HG03095 (cell line): ENCODE results near the gene LAMP5.

Experiments used
- ATAC-seq: cut with Tn5 transposase; IDR thresholded peaks from one replicate; pipeline ENCODE4 v1.9.1; 2021; ENCODE audit warnings: moderate library complexity; ENCODE audit not compliant: unreplicated experiment

LAMP5 gene

DNA sequence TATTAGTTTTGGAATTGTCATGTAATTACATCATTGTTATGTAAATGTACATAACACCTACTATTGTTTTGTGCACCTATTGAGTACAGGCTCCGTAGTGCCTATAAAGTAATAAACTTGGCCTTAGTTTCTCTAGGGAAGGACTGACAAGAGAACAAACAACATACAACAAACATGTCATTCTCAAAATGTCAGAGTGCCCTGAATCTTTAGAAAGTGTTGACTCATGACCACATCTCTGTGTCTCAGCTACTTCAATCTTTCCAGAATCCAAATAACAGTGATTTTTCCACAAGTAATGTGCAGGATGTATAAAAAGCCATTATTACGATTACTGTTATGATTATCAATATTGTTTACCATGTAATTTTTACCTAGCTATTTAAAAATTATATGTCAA, 17.2 kb downstream of the LAMP5 start:
- no peak for ATAC-seq

DNA sequence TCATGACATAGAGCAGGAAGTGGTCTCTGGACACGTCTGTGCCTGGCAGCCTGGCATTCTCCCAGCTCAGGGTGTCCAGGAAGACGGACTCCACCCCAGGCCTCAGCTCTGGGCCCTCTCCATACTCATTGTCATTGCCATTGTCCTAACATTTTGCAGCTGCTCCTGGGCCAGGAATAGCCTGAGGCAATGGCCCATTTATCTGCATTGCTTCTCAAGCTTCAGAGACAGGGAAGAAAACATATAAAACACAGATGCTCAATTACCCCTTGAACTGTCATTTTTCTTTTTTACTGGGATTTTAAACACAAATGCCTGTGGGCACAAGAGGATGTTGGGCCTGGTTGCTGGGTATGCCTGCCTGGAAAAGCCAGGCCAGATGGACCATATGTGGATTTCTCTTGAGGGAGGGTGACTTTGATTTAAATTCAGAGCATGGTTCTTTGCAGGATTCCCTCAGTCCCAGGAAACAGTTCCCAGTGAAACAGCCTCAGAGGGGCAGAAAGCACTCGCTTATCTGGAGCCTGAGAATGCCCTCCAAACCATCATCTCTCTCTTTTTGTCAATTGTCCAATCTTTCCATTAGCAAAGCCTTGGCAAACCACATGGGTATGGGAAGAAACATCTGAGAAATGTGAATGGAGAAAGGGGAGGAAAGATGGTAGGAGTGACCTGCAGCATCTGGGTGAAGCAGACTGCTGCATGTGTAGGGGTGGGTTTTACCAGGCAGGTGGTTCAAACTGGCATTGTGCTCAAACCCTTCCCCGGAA, 17.9 kb downstream of the LAMP5 start:
- no peak for ATAC-seq

DNA sequence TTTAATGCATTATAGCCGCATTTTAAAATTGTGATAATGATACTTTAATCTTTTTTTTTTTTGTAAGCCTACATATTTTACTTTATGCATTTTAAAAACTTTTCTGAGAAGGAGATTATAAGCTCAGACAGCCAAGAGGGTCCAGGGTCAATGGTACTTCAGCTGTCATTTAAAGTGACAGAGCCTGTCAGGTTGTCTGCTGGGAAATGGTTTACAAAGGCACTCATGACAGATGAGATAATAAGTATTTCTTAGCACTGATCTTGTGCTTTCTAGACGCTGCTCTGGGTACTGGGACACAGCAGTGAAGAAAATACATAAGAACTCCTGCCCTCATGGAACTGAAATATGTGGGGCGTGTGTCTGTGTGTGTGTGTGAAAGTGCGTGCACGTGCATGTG, 19.6 kb downstream of the LAMP5 start:
- no peak for ATAC-seq

DNA sequence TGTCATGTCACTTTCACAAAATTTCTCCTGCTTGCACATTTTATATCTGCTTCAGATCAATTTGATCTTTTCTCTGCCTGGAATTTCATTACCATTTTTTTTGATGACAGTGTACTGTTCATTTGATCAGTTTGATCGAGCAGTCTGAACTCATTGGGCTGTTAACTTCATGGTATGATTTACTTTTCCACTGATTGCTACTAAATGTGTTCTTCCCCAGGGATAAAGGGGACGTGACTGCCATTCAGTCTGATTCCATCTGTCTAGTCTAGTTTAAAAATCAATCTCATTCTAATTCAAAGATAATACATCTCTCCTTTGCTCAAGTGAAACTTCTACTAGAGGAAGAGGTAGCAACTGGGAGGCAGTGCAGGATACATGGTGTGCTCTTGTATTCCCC, 21.1 kb downstream of the LAMP5 start:
- ATAC-seq = no peak

DNA sequence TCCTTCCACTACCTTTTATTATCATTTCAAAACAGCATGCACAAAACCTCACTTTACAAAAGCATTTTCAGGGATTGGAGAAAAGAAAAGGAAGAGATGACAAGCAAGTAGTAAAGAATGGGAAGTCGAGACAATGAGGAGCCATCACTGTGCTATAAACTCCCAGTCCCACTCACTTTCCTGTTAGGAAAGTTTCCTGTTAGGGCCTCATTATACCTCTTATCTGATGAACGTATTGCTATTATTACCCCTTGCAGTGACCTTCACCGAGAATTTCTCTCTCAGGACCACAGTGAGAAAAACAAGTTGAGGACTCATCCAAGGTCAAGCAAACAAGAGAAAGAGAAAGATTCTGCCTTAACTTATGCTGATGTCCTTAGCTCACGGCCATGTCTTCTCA, 28.8 kb downstream of the LAMP5 start:
- ATAC-seq = no peak

DNA sequence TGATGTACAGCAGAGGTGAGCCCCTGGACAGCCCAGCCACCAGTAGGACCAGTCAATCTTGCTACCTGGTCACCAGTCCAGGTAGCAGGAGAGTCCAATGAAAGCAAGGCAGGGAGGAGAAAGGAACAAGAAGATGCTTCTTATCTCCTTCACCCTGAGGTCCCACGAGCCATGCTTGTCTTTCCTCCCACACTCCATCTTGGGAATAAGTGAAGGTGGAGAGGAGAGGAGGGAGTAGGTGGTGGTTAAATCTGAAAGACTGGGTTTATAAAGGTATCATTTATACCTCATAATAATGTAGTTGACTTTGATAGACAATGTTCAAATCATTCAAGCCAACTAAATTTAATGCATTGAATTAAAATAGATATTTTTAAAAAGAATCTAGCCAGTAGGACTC, 35.9 kb downstream of the LAMP5 start:
- ATAC-seq = no peak

DNA sequence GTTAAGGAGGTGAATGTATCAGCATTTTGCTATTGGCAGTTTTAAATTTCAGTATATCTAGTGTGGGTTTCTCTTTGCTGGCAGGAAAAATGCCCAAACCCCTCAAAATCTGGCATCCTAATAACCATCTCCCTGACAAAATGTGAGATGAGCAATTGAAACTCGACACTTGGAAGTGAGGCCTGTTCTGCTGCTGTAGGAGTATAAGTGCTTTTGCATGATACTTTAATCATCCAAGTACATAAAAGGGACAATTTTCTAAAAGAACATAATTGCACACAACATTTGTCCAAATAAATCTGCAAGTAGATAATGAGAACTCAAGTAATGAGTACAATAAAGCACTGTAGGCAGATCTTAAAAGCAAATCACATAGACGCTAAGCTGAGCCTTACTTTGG, 36.5 kb downstream of the LAMP5 start:
- ATAC-seq = no peak

DNA sequence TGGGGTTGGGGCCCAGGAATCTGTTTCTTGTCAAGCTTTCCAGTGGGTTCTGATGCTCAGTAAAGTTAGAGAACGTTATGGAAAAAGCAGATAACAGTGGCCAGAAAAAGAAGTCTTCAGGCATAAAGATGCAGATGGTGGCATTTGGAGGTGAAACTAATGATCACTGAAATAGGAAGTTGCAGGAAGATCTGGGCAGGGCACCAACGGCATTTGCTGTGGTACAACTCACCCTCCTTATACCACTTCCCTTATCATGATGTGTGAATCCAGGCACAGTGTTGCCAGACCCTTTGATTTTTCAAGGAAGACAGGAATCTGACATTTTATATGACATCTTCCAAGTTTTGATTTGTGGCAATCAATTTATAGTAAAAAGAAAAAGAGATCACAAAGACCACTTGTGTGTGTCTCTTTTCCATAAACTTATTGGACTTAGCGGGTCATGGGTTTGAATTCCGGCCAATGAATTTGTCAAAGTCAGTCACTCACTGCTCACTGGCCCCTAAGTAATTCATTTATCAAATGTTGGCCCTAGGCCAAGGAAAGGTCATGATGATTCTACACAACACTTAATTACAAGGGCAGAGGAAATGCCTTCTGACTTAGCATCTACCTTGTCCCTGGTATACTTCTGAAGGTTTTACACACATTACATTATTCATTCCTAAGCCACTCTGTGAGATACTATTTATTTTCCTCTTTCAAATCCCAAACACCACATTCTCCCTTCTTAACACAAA, 37.6 kb downstream of the LAMP5 start:
- ATAC-seq = no peak

DNA sequence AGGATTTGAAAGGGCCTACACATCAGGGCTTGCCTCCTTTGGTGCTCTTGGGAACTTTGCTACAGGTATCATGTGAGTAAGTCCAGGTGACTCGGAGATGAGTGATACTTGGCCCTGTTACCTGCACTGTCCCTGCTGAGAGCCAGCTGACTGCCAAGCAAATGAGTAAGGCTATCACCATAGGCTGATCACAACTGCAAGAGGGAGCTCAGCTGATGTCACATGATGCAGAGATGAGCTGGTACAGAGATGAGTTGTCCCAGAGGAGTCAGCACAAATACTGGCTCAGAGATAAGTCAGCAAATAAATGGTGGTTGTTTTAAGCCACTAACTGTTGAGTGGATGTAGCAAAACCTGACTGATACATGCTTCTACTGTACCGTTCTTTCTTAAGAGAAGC, 41.4 kb downstream of the LAMP5 start:
- ATAC-seq = no peak

DNA sequence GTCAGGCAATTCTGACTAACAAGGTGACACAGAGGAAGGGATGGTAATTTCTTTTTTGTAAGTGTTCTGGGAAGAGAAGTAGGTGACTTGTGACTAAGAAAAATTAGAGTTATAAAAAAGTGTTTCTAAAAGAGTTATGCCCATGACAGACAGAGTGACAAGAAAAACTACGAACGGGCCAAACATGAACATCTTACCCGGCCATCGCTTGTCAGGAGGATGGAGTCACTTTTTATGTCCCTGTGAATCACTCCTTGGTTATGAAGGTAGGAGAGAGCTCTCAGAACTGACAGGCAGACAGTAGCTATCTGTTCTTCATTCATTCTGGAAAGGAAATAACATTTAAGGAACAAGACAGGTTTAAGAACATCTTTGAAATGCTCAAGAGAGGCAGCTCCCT, 43.0 kb downstream of the LAMP5 start:
- ATAC-seq = no peak

DNA sequence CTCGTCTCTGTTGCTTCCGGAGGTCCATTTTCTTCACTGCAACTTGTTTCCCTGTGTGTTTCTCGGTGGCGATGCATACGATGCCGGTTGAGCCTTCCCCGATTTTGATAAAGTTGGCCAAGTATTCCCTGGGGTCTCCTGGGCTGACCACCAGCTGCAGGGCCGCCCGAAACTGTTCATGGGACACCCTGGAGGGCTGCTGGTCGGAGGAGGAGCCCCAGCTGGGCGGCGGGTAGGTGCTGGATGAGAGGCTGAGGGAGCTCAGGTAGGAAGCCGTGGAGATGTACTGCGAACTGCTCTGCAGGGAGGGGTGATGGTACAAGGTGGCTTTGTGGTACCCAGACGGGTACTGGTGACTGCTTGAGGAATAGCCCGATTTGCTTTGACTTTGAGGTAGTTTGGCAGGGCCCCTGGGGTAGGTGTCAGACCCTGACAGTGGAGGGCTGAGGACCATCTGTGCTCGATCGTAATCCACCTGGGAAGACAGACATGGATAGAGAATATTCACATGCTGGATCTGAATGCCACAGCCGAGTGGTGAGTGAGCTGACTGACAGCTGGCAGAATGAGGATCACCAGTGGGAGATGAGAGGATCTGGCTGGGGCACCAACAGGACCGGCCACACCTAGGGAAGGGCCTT, 51.6 kb downstream of the LAMP5 start:
- no peak for ATAC-seq

DNA sequence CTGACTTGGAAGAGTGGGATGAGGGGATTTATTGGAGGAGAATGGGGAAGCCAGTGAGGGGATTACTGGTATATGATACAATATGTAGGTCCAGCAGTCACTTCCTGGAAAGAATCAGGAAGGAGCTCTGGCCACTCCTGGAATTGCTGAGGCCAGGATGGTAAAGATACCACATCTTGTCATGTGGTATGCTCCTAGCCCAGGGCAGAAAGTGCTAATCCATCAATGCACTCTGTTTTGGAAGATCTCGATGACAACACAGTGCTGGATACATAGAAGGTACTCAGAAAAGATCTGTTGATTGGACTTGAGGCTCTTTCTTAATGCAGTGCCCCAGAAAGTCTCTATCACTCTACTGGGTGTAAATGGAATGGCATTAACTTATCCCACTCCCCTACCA, 52.6 kb downstream of the LAMP5 start:
- ATAC-seq = no peak

DNA sequence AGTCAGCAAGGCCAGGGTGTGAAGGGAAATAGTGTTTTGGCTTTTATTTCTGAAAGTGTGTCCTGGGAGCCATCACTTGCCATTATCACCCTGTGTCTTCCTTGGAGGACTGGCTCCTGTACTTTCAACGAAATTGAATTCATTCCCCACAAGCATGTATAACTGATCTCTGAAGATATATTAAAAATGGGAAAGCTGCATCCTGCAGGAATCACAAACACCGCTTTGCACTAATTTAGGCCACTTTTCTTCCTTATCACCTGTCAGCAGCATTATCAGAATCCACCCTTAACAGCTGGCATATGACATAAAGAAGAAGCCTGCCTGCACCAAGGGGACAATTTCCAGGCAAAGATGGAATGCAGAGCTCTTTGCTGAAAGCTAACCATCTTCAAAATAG, 56.2 kb downstream of the LAMP5 start:
- no peak for ATAC-seq

DNA sequence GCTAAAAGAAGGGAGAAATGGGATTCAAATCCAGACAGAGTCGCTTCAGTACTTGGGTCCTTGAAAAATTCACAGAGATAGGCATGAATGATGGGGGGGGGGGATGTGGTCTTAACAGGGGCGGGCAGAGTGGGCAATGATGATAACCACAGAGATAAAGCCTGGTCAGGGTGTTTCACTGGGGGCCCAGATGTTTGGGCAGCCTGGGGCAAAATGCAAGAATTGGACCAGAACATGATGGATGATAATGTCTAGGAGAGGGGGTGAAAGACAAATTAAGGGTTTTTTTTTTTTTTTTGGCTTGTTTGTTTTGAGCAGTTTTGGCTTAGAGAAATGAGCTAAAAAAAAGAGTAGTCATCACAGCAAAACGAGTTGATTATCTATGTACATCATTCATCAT, 57.4 kb downstream of the LAMP5 start:
- no peak for ATAC-seq

DNA sequence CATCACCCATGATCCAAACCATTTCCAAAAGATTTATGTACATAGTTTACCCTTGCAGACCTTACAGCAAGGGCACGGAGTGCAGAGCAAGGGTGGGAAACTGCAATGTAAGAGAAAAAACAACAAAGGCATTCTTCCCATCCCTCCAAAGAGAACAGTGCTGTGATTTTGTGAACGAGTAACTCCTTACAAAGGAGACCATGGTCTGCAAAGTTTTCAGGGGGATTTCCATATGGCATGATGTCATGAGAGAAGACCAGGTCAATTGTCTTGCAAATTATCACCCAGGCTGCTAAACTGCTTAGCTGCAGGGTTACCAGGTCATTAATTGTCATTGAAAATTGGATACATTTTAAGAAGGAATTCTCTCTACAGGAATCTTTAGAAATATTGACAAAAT, 58.3 kb downstream of the LAMP5 start:
- ATAC-seq = no peak

DNA sequence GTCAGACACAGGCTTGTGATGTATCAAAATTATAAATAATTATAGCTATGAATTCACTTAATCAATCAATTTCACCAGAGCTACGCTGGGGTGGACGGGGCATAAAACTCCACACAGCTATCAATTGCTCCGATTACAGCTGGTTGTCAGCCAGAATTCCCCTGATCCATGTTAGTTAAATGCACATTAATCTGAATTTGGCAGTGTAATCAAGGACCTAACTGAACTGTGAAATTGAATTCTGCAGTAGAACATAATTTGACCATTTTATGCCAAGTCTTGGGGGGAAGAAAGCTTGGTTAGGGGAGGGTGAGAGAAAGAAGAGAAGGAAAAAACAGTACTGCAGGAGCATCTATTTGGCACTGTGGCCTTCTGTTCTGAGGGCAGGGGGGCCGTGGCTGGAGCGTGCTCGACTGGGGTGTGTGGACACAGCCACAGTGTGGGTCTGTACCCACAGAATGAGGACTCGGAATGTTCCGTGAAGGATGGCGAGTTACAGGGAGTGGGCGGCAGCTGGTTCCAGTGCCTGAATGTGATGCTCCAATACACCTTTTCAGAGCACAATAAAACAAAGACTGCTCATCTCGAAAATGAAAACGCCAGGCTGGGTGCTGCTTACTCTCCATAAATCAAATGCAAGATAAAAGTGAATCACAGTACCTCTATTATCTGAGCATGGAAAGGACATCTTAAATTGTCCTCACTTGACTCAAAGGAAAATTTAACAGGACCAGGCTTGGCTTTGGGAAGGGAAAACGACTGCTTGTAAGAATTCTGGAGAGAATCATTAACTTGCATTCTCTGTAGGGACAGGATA, 59.2 kb downstream of the LAMP5 start:
- ATAC-seq = no peak

DNA sequence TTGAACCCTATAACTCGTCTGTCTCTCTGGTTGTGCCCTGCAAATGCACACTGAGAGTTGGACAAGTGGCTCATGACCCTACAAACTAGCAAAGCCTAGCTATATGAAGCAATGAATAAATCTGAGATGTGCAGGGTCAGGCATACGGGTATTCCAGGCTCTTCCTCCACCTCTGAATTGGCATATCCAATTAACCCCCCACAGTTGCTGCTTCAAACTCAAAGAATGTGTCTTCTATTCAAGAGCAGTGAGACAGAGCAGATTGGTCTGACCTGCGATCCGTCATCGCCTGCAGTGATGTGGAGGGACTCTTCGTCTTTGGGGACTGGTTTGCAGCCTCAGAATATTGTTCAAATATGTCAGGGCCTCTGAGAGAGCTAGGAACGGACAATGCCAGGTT, 59.8 kb downstream of the LAMP5 start:
- ATAC-seq = no peak

DNA sequence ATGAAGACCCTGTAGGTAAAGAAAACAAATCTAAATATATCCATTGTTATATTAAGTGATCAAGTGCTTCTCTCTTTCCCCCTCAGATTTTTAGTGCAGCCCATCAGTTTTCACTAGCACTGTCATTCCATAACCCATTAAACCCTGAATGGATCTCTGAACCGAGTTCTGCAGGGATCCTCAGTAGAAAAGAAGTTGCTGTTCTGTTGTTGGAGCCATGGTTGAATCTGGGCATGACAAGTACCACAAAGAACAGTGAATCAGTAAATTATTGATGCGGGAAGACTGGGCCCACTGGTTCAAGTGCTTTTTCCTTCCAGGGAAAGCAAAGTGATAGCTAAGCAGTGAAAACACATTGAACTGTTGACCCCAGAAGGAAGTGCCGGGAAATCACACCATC, 60.4 kb downstream of the LAMP5 start:
- no peak for ATAC-seq

DNA sequence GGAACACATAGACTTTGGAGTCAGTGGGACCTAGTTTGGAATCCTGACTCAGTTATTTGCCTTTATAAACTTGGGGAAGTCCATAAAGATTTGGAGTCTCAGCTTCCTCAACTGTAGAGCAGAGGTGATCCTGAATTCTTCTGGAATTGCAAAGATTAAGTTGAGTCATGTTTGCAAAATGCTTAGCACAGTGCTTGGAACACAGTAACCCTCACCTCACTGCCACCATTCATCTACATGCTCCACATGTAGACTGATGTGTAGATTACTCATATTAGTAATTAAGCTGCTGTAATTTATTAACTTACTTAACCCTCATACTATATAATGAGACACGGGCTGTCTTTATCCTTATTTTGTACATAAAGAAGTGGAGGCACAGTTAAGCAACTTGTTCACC, 61.4 kb downstream of the LAMP5 start:
- no peak for ATAC-seq

DNA sequence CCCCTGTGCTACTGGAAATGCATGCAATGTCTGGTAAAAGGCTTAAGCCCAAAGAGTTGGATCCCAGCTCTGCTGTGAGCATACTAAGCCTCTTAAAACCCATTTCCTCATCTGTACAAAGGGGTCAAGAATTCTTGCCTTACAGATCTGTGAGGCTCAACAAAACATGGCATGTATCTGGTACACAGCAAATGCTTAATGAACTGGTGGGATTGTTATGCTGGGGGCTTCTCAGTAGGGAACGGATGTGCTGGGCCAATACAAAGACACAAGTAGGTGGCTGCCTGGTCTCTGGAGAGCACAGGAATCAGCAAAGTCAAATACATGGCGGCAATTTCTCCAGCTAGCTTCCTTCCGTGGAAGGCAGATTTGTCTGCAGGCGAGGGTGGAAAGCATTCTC, 62.3 kb downstream of the LAMP5 start:
- ATAC-seq = no peak

DNA sequence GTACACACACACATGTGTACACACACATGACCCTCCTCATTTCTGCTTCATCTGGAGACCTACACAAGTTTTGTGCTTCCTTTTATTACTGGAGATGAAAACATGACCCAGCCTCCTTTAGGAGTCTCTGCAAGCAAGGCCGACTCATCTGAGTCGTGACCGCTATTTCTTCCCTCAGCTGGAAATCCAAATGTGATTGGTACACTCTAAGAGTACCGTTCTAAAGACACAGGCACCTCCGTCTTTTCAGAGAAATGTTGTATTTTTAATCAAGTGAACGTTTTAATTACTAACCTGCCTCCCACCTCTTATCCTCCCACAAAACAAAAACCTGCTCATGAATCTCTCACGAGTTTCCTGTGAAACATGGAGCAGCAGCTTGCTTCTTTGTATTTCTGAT, 63.0 kb downstream of the LAMP5 start:
- ATAC-seq = no peak
